HPDE6-E6E7 (cell line): ENCODE results near the gene CTSE.

Source experiments
- DNase-seq: peaks from one replicate; pipeline ENCODE4 v3.0.0; 2011; ENCODE audit warnings: missing footprints; ENCODE audit errors: extremely low spot score

The CTSE gene

DNA sequence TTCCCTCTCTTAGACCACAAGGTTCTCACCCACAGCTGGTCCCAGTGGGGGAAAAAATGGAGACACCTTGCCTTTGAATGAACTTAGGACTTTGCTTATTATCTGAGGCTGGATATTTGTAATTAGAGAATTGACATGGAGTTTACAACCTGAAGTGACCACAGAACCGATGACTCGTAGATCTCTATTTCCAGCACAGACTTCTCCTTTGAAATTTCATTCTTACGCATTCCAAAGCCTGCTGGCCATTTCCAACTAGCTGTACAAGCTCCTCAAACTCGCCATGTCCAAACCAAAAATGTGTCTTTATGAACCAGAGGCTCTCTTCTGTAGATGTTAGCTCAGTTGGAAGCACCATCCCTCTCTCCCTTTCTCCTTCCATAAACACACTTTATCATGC is 32.5 kb downstream of the CTSE start:
- DNase-seq = no peak

DNA sequence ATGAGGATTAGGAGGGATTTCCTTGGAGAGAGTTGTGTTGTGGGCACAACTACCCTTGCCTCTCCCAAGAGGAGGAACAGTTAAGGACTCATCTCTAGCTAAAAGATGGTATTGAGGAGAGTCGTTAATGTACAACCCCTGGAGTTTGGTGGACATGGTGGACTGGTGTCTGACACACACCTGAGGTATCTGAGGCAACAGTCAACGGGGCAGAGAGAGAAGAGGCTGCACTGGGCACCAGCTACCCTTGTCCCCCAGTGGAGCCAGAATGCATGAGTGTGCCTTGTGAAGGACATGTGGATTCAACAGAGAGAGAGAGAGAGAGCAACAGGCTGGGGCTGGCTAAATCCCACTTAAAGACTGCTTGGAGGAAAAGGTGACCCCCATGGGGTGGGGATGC is 33.5 kb downstream of the CTSE start:
- DNase-seq = no peak

DNA sequence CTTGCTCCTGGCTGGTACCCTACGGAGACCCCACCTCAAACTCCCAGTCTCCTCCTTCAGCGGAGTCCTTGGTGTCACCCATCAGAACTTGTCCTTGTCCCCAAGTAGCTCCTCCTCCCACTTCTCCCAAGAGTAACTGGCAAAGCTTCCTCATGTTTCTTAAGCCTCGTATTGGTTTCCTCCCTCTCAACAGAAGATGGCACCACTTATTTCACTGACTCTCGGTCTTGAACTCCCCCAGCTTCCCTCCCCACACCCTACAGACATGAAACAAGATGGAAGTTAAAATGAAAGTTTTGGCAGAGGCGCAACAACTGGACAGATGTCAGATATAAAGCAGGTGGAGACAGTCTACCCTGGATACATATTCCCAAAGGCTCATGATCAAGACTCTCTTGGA is 33.9 kb downstream of the CTSE start:
- DNase-seq = no peak

DNA sequence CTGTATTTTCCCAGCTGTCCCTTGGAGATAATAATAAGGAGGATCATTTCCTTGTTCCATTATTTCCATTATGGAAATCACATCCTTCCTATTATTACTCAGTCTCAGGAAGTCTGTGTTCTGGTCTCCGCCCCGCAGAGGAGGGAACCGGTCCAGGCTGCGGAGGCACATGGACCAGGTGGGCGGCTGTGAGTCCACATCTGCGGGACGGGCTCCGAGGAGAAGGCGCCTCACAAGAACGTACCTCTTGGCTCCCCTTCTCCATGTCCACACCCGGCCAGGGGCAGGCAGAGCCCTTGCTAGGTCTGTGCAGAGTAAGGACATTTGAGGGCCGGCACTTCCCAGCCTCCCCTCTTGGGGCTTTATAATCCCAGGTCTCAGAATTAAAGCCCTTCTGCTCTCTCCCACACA is 35.1 kb downstream of the CTSE start:
- DNase-seq = no peak

DNA sequence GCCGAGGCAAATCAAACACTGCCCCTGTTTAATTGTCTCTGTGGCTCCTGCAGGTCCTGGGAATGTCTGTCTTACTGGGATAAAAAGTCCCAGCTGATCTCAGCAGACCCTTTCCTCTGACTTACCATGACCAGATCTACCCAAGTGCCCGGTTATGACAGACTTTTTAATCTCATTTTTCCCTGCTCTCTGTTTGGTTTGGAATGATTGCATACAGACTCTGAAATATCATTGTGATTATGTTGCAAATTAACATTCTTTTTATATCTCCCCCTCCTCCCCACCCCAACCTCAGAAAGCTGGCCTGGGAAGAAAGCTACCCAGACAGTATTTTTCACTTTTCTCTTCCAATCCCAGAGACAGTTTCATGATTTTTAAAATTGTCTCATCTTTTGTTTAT is 36.8 kb downstream of the CTSE start:
- no peak for DNase-seq

DNA sequence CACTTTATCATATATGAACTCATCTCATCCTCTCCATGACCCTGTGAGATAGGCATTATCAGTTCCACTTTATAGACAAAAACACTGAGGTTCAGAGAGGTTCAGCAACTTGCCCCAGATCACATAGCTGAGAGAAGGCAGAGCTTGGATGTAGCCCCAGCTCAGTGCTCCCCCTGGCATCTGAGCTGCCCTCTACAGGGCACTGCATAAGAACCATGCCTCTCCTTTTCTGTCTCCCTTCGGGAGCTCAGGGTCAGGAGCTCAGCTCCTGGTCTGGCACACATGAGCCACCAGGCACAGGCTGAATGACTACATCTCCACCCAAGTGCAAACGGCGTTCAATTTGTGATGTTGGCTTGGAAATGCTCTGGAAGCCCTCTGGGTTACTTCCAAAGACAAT is 37.4 kb downstream of the CTSE start:
- no peak for DNase-seq

DNA sequence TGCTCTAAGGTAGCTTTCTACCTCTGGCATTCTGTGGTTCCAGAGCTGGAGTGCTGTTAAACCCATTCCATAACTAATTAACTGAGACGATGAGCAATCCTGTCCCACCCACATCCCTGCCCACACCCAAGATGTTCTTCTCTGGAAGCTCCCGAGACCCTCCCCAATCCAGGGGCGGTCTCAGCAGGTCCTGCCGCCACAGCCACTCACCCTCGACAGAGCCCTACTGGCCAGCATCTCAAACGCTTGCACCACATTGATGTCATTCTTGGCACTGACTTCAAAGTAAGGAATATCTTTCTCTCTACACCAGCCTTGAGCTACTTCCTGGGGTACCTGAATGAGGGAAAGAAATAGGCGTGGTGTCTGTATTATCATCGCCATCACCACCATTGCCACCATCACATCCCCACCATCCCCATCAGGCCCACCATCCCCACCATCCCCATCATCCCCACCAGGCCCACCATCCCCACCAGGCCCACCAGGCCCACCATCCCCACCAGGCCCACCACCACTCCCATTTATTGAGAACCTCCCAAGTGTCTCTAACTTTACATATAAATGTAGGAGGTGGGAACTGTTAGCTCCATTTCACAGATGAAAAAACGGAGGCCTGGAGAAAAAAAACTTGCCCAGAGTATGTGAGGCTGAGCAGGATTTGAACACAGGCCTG is 38.2 kb downstream of the CTSE start:
- DNase-seq = no peak

DNA sequence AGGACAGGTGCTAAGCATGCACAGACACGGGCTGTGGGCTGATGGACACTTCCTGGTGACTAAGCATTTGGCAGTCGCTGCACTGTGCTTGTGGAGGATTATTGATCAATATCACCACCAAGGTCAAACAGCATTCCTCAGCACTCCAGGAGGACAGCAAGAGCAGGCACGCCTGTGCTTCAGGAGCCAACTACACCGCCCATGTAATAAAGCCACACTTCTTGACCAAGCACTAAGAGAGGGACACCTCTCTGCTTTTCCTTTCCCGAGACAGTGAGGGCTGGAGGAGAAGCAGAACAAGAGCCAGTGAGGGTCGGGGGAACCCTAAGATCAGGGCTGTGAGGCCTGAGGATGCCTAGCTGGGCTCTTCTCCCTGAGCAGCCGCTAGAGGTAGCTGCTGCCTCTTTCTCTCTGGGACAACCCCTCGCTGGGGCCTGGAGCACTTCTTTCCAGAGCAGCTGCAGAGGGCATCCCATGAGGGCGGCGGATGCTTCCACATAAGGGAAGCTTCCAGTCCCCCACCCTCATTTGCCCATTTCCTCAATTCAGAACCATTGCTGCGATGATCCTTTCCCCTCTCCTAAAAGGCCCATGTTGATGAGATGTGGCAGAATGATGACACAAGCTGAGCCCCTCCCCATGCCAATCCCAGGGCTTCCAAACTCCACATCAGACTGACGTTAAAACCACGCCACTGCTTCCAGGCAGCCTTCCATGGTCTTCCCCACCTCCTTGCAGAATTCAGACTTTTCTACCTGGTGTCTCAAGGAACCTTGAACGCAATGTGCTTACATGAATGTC is 39.6 kb downstream of the CTSE start:
- peak; percentile 93 for DNase-seq

DNA sequence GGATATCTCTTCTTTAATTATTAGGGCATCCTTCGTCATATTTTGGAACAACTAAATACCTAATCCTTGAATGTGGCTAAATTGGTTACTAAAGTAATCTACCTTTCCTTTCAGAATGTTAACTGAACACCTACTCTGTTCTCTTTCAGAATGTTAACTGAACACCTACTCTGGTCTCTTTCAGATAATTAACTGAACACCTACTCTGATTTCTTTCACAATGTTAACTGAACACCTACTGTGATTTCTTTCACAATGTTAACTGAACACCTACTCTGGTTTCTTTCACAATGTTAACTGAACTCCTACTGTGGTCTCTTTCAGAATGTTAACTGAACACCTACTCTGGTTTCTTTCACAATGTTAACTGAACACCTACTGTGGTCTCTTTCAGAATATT is 42.4 kb downstream of the CTSE start:
- no peak for DNase-seq

DNA sequence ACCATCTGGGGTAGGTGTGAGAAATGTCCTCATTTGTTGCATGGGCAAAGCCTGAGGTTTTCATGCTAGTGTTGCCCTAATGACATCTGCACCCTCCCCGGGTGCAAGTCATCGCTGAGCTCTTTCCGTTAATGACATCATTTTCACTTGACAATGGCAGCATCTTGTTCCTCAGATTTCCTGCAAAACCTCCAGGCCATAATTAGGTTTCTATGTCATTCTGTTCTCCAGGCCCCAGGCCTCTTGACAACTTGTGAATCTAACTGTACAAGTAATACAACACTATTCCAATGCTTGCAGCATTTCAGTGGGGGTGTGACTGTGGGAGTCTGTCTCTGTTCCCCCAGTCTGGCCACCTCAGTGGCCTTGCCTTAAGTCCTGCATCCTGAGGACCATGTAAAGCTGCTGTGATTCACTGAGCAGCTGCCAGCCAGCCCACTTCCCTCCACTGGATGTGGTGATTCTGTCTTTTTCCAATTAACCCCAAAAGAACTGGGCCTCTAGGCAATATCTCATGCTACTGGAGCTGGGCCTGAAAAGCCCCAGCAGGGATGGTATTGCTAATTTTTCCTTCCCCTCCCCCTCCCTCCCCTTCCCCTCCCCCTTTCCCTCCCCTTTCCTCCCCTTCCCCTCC is 43.3 kb downstream of the CTSE start:
- DNase-seq = no peak

DNA sequence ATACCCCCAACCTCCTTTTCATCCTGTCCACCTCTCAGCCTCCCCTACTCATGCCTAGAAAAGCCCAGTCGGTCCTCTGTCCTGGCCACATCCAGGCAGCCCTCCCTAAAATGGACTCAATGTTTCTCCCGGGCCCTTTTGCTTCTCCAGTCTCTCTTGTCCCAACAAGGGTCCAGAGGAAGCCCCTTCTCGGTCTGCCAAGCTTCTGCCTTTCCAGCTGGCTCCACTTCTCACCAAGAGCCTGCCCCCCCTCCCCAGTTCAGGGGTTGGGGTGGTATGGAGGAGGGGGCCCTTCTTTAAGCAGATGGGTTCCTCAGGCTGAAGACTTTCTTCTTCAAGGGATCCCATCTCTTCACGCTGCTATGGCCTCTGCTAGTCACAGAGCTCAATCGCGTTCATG is 44.4 kb downstream of the CTSE start:
- no peak for DNase-seq

DNA sequence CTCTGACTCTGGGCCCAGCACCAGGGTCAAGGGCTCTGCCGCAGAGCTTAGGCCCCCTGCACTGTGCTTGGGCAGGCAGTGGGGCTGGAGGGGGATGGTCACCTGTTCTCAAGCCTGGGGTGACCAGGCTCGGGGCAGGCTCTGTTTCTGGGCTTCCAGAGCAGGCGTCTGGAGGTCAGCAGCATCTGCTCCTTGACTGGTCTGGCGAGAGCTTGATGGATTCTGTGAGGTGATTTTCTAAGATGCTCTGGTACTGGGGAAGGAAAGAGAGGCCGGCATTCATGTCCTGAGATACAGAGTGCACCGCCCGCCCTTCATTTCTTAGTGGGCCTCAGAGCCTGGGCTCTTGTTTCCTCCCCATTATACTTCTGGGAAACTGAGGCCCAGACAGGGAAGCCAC is 45.0 kb downstream of the CTSE start:
- no peak for DNase-seq

DNA sequence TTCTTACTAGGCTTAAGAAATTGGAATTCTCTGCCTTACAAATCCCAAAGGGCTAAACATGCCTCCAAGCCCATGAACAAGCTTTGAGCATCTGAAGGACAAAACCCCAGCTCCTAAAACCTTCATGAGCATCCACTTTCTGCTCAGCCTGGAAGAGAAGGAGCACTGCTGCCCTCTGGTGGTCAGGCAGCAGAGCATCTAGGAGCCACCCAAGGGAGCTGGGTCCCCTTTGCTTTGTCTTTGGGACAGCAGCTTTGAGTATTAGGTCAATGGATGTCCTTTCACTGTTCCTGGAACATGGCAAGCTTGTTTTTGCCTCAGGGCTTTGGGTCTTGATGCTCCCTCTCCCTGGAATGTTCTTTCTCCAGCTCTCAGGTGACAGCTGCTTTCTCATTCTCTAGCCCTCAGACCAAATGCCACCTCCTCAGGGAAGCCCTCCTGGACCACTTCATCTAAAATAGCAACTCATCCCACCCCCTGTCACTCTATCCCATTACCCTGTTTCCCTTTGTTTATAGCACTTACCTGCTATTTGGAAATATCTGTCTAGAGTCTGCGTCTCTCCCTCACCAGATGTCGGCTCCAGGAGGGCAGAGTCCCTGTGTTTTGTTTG is 46.2 kb downstream of the CTSE start:
- DNase-seq = peak; percentile 52

DNA sequence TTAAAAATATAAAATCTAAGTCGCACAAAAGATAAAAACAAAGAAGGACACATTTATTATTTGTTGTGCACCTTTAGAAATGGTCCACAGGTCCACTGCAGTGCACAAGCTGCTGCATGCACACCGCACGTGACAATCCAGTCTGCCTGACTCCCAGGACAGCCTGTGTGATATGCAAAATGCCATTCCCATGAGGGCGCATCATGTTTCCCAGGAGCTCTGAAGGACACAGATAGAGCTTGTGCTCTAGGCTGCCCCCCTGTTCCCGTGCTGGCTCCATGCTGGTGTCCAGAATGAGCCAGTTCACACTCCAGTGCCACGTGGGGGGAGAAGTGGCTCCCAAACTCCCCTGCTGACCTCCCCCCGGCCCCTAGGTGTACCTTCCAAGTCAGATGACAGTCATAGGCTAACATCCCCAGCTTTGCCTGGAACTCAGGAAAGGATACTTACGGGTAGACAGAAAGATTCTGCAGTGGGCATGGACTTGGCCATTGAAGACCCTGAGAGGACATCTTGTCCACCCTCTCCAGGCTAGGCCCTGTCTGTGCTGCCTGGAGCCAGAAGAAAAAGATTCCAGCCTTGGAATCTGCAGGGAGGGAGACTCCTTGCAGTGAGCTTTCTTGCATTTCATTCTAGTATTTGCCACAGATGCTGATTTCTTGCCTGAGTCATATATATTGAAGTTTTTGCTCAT is 46.8 kb downstream of the CTSE start:
- DNase-seq = peak; percentile 59

DNA sequence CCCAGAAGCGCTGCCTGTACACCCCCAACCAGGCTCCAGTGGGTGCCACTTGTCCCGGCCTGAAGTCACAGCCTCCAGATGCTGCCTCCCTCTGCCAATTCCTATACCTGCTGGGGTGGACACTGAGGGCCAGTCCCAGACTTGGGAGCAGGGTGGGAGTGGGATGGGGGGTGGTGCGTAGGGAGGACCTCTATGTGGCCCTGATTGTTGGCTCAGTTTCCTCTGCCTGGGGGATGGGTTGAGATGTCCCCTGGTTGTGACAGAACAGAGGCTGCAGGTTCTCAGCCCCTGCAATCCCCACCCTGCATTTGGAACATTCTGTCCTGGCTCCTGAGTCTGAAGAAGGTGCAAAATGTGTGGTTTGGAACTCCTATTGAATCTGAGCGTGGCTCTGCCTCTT is 47.7 kb downstream of the CTSE start:
- DNase-seq = no peak

DNA sequence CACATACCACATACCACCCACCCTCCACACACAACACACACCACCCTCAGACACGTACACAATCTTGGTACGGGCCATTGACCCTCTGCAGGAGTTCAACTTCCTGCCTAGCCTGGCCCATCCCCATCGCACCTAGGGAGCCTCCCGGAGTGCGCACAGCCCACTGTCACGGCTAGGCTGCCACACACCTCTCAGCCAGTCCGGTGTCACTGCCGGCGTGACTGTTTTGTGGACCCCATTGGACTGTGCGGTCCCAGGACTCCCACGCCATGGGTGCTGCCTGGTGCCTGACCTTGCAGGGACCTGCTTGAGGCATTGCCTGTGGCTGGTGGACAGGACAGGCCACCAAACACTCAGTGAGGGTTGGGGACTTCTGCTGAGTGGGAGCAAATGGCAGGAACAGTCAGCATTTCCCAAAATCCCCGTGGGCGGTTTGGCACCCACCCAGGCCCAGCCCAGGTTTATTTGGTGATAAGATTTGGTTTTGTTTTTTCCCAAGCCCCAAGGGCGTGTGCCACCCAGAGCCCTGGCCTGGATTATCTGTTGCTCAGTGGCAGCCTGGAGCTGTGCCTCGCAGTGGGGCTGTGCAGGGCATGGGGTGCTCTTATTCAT is 48.2 kb downstream of the CTSE start:
- no peak for DNase-seq

DNA sequence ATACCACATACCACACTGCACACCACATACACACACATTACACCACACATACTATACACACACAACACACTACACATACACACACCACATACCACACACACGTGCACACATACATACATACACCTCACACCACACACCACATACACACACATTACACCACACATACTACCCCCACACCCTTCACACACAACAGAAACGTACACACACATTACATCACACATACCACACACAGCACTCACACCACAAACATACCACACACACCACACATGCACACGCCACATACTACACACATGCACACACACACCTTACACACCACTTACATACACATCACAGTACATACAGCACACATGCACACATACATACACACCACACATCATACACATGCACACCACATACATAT is 49.0 kb downstream of the CTSE start:
- DNase-seq = no peak

DNA sequence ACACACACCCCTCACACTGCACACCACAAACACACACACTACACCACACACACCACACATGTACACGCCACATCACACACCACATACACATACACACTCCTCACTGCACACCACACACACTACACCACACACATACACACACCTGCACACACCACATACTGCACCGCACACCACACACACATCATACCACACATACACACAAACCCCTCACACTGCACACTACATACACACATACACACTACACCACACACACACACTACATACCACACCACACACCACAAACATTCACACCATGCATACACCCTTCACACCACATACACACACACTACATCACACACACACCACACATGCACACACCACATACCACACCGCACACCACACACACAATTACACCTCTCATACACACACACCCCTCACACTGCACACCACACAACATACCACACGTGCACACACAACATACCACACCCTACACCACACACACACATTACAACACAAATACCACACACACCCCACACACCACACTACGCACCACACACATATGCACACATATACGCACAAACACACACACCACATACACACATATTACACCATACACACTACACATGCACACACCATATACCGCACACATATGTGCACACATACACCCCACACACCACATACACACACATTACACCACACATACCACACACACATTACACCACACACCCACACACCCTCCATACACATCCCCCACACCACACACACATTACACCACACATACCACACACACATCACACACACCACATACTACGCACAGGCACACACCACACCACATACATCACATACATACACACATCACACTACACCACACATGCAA is 50.1 kb downstream of the CTSE start:
- no peak for DNase-seq

DNA sequence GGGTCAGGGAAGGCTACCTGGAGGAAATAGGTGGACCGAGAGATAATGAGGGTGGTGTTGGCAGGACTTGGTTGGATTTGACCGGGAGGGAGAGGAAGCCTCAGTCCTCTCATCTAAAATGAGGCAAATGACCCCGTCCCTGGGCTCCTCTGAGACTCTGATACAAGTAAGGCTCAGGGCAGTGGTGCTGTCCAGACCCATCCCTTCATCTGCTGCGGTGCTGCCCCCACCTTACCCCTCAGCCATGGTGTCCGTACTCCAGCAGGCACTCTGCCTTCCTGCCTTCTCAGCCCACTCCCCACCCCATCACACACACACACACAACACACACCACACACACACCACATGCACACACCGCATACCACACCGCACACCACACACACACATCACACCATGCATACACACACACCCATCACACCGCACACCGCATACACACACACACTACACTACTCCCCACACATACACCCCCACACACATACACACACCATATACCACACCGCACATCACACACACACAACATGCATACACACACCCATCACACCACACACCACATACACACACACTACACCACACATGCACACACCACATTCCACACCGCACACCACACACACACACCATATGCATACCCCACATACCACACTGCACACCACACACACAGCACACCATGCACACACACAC is 51.1 kb downstream of the CTSE start:
- DNase-seq = no peak

DNA sequence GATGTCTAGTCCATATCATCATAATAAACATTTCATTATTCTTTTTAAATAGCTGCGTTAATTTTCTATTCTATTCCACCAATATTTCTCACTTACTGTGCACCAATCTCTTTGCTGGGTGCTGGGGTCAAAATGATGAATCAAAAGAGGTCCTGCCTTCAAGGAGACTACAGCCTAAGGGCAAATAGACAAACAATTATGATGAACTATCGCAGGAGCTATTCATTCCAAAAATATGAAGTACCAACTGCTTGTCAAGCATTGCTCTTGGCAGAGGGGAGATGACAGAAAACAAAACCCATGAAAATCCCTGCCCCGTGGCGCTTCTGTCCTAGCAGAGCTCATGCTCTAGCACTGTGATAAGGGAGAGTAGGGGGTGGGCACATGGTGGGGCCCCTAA is 51.6 kb downstream of the CTSE start:
- DNase-seq = no peak
